Measurements from ENCODE around the gene HVCN1.
"Not testable (repeated sequence)": the region's sequence is repeated elsewhere in the genome, so short reads cannot be mapped to it uniquely, and the experiment has no call there.

HVCN1 gene, protein sequence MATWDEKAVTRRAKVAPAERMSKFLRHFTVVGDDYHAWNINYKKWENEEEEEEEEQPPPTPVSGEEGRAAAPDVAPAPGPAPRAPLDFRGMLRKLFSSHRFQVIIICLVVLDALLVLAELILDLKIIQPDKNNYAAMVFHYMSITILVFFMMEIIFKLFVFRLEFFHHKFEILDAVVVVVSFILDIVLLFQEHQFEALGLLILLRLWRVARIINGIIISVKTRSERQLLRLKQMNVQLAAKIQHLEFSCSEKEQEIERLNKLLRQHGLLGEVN

DNA sequence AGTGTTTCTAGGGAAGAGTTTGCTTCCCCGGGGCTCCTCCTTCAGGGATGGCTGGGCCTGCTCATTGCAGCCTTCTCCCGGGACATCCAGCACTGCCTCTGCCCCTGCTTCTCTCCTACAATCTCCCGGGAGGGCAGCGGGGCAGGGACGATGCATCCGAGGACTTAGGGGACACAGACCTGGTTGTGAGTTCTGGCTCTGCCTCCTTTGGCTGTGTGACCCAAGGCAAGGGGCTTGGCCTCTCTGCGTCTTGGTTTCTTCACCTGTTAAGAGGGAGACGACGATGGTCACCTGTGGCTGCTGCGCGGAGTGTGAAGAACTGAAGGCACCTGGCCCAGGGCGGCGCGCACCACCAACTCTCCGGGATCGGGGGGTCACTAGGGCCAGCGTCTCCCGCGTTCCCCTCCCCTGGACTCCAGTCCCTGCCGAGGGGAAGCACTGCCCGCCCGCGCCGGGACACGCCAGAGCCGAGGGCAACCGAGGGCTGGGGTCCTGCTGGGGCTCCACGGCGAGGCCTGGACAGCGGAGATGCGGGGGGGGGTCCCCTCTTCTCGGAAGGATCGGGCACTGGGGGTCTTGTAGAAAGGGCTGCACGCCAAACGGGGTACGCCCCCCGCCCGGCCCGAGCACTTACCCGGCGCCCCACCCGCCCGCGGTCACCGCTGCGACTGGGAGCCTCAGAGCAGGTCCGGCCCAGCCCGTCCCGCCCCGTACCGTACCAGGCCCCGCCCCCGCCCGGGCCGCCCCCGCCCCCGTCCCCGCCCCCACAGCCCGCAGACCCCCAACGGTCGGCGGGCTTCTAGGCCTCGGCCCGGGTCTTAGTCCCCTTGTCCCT, at the start of gene HVCN1:
TSS of gene HVCN1 (minus strand) at position 670 of the 835 bp plus-strand sequence. CDS start 5,870 bp downstream, outside the sequence.
- DNase-seq (ENCODE audit: low read depth in 1 of 2, low spot score in 1 of 2), result peak; percentile 6 to 29

DNA sequence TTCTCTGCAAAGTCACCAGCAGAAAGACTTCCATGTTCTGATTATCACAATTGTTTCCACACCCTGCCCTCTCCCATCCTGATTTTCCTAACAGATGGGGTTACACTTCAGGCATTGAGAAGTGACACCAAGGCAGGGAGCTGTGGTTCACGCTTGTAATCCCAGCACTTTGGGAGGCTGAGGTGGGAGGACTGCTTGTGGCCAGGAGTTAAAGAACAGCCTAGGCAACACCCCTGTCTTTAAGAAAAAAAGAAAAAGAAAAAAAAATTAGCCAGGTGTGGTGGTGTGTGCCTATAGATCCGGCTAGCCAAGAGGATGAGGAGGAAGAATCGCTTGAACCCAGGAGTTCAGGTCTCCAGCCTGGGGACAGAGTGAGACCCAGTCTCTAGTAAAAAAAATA, 48.6 kb upstream of the HVCN1 start:
- no peak for DNase-seq (ENCODE audit: low read depth in 1 of 2, low spot score in 1 of 2)

DNA sequence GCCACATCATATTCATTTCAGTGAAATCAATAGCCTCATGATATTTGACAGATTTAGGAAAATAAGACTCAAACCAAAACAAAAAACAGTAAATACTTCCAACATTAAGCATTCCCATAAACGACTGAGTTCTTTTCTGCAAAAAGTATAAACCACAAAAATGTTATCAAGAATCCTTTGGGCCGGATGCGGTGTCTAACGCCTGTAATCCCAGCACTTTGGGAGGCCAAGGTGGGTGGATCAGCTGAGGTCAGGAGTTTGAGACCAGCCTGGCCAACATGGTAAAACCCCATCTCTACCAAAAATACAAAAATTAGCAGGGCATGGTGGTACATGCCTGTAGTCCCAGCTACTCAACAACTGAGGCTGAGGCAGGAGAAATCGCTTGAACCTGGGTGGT, 48.1 kb upstream of the HVCN1 start:
- not testable (repeated sequence) for DNase-seq (ENCODE audit: low read depth in 1 of 2, low spot score in 1 of 2)

DNA sequence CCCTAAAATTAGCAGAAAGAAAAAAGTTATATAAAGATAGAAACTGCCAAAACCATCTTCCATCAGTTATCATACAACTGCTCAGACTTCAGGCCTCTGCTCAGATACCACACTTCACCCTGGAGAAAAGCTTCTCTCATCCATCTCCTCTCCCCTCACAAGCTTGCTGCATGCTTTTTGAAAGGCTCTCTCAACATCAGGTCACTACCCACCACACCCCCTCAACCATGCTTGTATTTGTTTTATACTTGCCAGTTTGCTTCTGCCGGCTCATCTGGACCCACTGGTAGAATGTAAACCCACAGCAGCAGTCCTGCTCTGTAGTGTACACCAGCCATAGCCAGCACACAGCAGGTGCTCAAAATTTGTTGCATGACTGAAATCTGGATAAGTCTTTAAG, 45.0 kb upstream of the HVCN1 start:
- no peak for DNase-seq (ENCODE audit: low read depth in 1 of 2, low spot score in 1 of 2)

DNA sequence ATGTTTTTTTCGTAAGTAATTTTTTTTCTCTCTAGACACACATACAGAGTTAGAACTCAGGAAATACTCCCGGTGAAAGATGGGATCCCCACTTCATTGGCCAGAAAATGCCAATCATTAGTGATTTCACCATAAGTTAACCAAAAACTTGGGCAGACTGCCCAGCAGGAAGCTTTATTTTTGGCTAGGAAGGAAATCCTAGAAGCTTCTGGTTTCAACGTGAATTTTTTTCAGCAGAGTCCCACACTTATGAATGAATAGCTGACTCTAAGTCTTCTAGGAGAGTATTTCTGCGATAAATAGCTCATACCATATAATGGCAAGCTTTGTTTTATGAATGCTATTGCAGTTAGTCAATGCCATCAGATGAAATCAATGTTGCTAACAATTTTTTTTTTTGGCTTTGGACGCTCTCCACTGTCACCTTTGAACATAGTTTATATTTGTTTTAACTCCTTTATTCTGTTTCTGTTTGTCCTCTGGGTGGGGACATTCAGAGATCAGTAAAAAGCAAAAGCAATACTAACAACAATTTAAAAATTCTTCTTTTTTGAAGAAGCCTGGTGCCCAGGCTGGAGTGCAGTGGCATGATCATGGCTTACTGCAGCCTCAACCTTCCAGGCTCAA, 44.3 kb upstream of the HVCN1 start:
- no peak for DNase-seq (ENCODE audit: low read depth in 1 of 2, low spot score in 1 of 2)

DNA sequence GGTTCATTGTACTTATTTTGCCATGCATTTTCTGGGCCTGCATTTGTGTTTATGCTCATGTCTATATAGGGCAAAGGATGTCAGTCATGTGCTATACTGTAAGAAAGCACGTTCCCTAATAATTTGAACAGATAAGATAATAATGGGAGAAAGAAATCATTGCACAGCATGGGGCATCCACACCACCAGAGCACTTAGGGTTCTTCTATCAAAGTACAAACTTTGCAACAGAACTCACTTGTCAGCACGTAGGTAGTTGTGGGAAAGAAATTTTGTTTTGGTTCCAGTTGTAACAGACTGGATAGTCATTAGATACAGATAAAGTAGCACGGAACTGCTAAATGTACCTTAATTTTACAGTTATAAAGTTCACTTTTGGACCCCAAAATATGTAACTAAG, 43.7 kb upstream of the HVCN1 start:
- no peak for DNase-seq (ENCODE audit: low read depth in 1 of 2, low spot score in 1 of 2)

DNA sequence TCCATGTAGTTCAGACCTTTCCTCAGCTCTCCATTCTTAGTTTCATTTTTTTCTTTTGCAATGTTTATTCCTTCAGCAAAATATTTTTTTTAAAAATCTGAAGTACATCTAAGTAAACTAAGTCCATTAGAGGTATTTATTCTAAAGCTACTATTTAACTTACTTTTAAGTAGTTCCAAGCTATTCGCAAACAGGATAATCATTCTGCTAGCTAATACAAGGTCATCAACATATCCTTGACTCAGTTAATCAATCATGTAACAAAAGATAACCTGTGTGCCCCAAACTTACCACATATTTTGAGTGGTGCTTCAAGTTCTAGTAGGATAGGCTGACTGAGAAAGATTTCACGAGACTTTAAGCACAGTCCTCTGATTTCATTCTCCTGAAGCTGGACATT, 42.6 kb upstream of the HVCN1 start:
- DNase-seq (ENCODE audit: low read depth in 1 of 2, low spot score in 1 of 2), result no peak

DNA sequence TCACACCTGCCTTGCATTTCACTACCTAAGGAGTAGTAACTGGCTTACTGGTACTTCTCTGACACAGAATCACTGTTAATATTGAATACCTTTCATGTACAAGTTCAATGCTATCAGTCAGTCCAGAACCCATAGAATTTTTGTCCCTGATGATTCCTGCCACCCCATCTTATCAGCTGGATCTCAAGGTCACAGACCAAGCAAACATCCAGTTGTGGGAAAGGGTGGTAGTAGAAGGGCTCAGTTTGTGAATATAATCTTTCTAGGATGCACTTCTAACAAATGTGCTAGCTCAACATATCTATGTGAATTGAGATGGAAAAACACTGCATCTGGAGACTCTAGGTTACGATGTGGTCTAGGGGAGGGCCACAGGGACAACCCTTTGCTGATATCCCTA, 39.7 kb upstream of the HVCN1 start:
- no peak for DNase-seq (ENCODE audit: low read depth in 1 of 2, low spot score in 1 of 2)

DNA sequence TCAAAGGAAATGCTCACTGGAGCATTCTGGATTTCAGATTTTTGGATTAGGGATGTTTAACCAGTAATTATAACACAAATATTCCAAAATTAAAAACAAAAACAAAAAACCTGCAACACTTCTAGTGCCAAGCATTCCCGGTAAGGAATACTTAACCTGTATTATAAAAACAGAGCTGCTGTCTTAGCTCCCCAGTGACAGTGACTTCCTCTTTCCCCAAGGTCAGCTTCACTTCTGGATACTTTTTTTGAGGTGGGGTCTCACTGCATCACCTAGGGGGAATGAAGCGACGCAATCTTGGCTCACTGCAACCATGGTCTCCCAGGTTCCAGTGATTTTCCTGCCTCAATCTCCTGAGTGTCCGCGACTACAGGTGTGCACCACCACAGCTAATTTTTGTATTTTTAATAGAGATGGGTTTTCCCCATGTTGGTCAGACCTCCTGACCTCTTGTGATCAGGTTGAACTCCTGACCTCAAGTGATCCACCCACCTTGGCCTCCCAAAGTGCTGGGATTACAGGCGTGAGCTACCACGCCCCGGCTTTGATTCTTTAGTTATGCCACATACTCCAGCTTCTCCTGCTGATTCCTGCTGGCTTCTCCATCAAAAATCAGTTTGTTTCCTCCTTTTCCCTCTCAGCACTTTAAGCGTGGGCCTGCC, 37.9 kb upstream of the HVCN1 start:
- no peak for DNase-seq (ENCODE audit: low read depth in 1 of 2, low spot score in 1 of 2)

DNA sequence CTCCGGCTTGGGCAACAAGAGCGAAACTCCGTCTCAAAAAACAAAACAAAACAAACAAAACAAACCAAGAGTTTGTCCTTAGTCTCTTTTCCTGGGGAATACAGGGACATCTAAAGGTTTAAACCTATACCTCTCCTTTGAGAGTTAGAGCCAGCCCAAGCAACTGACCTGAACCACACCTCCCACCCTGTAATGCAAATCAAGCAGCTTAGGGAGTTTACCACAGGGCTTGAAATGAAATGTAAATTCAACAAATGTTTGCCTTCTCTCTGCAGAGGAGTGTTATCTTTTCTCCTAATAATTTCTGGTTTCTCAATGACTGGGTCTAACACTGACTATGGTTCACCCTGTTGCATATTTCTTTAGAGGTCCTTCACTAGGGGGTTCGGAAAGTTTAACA, 37.1 kb upstream of the HVCN1 start:
- no peak for DNase-seq (ENCODE audit: low read depth in 1 of 2, low spot score in 1 of 2)

DNA sequence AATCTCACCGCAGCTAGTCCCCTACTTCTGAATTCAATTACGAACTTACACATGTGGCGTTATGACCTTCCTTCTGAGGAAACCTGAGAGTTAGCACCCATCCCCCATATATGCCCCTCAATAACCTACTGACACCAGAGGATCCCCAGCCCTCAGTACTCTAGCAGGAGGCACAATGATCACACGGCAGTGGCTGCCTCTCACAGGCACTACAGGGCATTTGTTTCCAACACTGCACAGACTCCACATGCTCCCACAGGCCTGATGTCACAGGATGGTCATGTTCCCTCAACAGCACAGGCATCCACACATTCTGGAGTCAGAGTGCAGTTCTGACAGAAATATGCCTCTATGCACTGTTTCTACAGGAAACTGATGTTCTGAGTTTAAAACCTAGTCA, 36.4 kb upstream of the HVCN1 start:
- DNase-seq (ENCODE audit: low read depth in 1 of 2, low spot score in 1 of 2), result no peak

DNA sequence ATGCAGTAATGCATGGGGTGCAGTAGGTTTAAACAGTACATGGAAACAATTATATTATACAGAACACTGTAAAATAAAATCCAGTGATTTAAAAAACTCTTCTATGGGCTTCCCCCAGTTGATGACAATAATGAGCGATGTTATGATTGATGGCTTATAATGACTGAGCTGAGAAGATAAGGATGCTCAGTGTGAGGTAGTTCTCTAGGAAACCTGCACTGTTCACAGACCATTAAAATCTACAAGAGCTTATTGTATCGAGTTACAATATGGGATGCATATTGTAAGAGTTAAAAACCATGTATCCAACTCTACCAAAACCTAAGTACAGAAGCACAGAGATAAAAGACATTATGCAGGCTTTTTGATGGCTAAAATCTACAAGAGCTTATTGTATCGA, 34.0 kb upstream of the HVCN1 start:
- not testable (repeated sequence) for DNase-seq (ENCODE audit: low read depth in 1 of 2, low spot score in 1 of 2)

DNA sequence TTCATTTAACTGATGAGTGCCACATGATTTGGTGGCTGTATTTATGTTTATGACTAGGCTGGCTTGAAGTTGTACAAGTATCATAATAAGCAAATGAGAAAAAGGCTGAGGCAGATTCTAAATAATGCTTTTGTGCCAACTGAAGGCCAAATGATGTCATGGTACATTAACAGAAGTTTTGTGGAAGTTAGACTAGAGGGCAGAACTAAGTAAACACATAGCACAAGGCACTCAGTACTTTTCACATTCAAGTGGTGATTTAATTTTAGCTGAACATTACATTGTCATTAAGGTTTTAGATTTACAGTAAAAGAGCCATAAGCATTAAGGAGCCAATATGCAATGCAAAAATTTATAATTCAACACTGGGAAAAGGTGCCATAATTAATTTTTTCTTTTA, 32.7 kb upstream of the HVCN1 start:
- DNase-seq (ENCODE audit: low read depth in 1 of 2, low spot score in 1 of 2), result no peak

DNA sequence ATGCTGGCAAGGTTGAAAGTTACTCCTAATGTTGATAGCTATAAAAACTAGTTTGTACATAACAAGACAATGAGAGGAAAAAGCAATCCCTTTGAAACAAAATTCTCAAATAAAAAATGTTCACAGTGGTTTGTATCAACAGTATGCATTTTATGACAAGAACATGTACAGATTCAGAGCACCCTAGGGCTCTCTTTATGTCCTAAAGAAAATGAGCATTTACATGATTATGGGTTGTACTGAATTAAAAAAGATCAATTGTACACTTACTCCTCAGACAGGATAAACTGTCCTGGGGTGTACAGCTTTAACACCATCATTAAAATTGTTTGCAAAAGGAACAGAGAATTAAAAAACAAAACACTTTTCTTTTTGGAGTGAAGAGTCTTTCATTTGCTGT, 31.6 kb upstream of the HVCN1 start:
- DNase-seq (ENCODE audit: low read depth in 1 of 2, low spot score in 1 of 2), result no peak

DNA sequence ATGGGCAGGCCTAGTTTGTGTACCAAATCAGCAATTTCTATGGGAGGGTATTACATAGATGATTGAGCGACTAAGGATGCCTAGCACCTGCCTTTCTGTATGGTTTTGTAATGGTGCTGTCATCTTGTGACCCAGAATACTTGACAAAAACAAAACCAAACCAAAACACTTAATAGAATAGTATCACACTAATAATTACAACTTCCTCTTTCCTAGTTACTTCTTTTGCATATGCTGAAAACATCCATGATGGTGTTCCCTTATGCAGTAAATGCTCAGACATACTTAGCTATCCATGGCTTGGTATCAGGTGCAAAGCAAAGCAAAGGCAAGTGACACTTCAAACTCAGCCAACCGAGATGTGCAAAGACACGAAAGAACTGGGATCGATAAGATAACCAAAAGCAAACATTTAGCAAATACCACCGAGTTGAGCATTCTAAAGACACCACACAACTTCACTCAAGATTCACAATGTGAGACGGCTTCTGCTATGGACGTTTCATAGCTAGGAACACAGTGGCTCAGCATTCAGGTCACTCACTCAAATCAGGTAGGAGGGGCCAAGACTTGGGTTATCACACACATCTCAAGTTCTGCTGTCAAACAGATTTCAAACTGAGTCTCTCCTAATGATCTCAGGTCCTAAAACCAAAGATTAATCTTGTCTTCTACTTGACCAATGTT, 29.4 kb upstream of the HVCN1 start:
- no peak for DNase-seq (ENCODE audit: low read depth in 1 of 2, low spot score in 1 of 2)

DNA sequence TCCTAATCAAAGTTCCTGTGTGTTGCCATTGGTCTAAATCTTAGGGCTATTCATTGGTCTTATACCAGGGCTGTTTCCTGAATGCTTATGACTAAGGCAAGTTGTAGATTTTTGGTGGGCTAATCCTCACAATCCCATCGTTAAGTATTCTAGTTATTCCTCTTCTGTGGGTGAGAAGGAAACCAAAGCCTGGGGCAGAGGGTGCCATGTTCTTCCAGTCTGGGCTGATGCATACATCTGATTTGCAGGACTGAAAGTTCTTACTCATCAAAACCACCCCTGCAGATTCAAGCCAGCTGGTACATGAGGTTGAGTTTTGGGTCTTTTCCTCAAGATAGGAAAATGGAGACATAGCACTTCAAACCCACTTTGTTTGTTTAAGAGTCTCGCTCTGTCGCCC, 28.1 kb upstream of the HVCN1 start:
- no peak for DNase-seq (ENCODE audit: low read depth in 1 of 2, low spot score in 1 of 2)

DNA sequence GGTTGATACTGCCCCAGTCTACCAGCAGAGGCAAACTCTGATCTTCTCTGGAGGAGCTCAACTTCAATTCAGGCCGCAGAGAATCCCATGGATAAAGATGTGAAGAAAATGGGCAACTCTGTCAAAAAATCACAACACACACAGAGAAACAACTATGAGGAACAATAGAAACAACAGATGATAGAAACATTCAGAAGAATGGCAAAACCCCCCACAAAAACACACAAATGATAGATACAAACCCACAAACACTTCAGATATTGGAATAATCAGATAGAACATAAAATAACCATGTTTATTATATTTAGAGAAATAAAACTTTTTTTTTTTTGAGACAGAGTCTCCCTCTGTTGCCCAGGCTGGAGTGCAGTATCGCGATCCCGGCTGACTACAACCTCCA, 20.0 kb upstream of the HVCN1 start:
- no peak for DNase-seq (ENCODE audit: low read depth in 1 of 2, low spot score in 1 of 2)

DNA sequence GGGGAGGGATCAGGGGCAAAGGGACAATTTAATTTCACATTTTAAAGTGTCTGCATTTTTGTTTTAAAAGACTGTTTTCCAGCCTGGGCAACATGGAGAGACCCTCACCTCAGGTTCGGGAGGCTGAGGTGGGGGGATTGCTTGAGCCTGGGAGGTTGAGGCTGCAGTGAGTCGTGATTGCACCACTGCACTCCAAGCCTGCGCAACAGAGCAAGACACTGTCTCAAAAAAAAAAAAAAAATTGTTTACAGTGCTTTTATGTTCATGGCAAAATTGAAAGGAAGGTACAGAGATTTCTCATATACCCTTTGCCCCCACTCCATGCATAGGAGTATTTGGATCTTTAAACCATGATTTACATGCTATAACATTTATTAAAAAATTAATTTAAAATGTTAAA, 16.4 kb upstream of the HVCN1 start:
- DNase-seq (ENCODE audit: low read depth in 1 of 2, low spot score in 1 of 2), result no peak

DNA sequence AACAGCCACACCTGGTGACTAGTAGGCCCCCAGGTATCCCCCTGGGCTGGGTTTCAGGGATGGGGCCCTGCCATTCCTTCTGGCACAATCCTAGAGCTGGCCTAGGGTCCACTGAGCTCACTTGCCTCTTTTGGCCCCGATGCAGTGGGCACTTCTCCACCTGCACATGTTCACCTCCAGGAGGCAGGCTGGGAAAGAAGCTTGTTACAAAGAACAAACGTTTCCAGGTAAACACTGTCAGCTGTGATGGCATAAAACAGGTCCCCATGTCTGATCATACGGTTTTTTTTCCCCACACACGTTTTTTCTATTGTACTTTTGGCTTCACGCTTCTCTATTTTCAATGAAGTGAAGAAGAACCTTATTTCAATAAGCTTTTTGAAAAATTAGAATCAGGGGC, 15.8 kb upstream of the HVCN1 start:
- DNase-seq (ENCODE audit: low read depth in 1 of 2, low spot score in 1 of 2), result no peak

DNA sequence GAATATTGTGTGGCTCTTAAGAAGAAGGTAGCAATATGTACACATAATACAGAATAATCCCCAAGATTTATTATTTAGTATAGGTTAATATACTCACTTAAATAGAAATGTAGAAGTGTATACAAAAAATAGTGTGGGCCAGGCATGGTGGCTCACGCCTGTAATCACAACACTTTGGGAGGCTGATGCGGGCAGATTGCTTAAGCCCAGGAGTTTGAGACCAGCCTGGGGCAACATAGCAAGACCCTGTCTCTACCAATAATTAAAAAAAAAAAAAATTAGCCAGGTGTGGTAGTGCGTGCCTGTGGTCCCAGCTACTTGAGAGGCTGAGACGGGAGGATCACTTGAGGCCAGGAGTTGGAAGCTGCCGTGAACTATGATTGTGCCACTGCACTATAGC, 15.3 kb upstream of the HVCN1 start:
- no peak for DNase-seq (ENCODE audit: low read depth in 1 of 2, low spot score in 1 of 2)

DNA sequence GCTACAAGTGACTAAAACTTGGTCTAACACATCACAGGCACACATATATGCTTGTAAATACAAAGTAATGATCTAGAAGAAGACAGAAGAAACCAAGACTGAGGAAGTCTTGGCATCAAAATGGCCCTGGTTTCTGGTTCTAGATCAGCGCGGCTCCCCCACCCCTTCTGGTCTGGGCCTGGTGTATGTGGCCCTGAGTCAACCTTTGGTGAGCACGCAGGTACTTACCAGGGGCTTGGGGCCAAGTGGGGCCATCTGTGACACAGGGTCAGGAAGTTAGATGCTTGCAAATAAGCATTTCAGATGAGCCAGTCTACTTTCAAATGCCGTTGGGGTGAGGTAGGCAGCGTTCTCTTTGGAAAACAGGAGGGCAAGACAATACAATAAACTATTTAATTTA, 13.2 kb upstream of the HVCN1 start:
- DNase-seq (ENCODE audit: low read depth in 1 of 2, low spot score in 1 of 2), result no peak

Data from activated T-helper 1 cell treated with anti-CD3 and anti-CD28 coated beads, Interleukin-2, amount 50 U/mL, for 16 hours (primary cell).